ENCODE data around the gene MDN1. TPM values are rescaled to one million over a fixed set of nuclear protein-coding genes. Genes with fewer than 3 reads are reported as not detected.

MDN1 gene
- 11.9 and 15.5 TPM in 2 replicates for total RNA-seq

DNA sequence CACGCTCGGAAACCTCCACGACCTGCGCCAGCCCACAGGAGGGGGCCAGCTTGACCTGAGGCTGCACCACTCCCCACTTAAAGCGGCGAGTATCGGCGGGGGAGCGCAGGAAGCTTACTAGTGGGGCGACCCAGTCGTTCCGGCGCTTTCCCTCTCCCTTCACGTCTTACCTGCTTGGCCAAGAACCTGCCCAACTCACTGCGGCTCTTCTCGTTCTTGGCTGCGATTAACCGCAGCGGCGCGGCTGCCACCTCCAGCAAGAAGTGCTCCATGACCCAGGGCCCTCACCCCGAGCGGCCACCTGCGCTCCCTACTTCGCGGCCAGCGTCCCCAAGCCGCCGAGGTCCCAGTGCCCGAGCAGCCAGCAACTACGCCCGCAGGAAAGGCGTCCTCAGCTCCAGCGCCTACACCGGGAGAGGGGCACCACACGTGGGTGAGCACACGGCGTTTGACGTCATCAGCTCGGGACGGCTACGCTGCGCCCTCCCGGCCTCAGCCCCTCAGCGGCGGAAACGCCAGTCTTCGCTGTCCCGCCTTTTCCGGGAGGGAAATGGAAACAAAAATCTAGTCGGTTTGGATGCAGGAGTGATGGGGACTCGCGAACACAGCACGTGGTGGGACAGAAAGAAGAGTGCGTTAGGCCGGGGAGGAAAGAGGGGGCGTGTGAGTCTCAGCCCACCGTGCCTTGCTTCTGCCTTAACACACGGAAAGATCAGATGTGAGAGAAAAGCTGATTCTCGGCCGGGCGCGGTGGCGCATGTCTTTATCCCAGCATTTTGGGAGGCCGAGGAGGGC, at the start of gene MDN1:
TSS of gene MDN1 (minus strand) at position 459 of the 795 bp plus-strand sequence. CDS start at position 272, 187 bp downstream.

DNA sequence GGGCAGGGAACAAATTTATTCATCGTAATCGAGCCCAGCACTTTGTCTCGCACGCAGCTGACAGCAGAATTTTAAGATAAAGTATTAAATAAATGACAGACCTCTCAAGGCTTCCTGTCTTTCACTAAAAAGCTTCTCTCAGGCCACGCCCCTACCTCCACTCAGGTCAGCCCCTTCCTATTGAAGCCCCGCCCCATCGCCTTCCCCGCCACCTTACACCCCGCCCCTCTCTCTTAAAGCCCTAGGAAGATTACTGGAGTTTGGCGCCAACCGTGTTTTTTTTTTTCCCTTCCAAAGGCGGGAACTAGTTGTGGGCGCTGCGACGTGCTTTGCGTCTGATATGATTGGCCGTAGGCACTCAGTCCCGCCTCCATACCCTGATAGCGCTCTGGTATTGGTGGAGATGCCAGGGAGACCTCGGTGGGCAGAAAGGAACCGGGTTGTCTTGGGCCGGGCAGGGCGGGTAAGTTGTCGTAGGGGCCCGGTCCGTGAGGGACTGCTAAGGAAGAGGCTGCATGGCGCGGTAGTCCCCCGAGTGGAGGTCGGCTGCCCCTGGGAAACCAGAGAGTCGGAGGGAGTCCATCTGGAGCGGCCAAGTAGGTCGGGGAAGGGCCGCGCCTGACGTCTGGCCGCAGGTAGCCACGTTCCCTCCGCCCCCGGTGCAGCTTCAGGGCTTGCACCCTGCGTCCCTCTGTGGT, 10.0 kb upstream of the MDN1 start, which contains the start of gene CASP8AP2:
TSS of gene CASP8AP2 (plus strand) at position 409 of the 698 bp plus-strand sequence.

GRCh38 chr6:89638320-89639195, 181.0 kb downstream of the MDN1 start, which contains the start of gene LYRM2:
Gene LYRM2 (minus strand): TSS chr6:89638747. CDS start chr6:89638716, 31 bp downstream.

Other genes with a start within 250 kb of the MDN1 start
- 7.2 and 9.8 TPM in 2 replicates for gene LYRM2, start 181.0 kb downstream of the MDN1 start, total RNA-seq
- gene CASP8AP2, start 10.1 kb upstream of the MDN1 start, total RNA-seq, result 3.7 and 5.4 TPM in 2 replicates
- not detected in 2 replicates for gene GJA10, start 74.7 kb upstream of the MDN1 start, total RNA-seq